Measurements from ENCODE around the gene CCDC183. TPM values are rescaled to one million over a fixed set of nuclear protein-coding genes. Genes with fewer than 3 reads are reported as not detected.
A peak's percentile ranks its signal among the peaks of the same experiment; 100 is the strongest.
"Not testable (repeated sequence)": the region's sequence is repeated elsewhere in the genome, so short reads cannot be mapped to it uniquely, and the experiment has no call there.

Gene CCDC183
- total RNA-seq, 1 donor from 2014 or later: 0.84 TPM

DNA sequence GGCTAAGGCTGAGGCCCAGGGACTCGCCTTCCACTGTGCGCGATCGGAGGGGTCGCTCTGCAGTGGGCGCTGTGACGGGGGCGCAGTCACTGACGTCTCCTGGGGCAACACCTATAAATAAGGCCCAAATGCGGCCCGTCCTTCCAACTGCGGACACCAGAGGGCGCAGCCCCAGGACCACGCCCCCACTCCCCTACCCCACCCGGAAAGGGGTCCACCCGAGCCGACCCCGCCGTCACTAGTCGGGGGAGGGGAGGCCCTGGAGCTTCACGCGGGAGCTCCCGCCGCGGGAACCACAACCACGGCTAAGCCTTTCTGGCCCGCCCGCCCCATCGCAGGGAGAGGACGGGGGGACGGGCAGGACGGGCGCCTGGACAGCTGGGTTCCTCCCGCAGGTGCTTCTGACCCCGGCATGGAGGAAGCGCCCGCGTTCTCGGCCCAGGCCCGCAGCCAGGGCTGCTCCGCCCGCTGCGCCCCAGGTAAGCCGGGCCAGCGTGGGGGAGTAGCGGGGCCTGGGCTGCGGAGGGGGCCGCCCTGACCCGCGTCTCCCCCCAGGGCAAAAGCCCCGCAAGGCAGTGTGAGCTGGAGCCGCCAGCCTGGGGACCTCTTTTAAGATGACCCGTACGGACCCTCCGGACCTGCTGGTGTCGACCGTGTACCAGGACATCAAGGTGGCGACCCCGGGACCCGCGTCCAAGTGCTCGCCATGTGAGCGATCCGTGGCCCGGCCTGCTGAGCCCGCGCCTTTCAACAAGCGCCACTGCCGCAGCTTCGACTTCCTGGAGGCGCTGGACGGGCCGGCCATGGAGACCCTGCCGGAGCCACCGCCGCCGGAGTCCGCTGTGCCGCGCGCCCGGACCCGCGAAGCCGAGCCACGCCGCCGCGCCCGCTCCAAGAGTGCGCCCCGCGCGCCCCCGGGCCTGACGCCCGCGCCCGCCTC lies 47.9 kb downstream of the CCDC183 start:
- not testable (repeated sequence) for H3K4me3 ChIP-seq (ENCODE audit: low read depth, low read length); H3K36me3 ChIP-seq (ENCODE audit: control insufficient read depth, insufficient read depth, low read length); DNase-seq (ENCODE audit: low read depth)
- peaks cover 40% of the 10 kb centered on the region for H3K27me3 ChIP-seq (ENCODE audit: control insufficient read depth, insufficient read depth, low read length)
- TF ChIP-seq, protein P1, sequence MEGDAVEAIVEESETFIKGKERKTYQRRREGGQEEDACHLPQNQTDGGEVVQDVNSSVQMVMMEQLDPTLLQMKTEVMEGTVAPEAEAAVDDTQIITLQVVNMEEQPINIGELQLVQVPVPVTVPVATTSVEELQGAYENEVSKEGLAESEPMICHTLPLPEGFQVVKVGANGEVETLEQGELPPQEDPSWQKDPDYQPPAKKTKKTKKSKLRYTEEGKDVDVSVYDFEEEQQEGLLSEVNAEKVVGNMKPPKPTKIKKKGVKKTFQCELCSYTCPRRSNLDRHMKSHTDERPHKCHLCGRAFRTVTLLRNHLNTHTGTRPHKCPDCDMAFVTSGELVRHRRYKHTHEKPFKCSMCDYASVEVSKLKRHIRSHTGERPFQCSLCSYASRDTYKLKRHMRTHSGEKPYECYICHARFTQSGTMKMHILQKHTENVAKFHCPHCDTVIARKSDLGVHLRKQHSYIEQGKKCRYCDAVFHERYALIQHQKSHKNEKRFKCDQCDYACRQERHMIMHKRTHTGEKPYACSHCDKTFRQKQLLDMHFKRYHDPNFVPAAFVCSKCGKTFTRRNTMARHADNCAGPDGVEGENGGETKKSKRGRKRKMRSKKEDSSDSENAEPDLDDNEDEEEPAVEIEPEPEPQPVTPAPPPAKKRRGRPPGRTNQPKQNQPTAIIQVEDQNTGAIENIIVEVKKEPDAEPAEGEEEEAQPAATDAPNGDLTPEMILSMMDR (IDR thresholded peaks at IDR 0.05; ENCODE audit: insufficient read depth, low read length, poor library complexity, severe bottlenecking): peak; percentile 51

DNA sequence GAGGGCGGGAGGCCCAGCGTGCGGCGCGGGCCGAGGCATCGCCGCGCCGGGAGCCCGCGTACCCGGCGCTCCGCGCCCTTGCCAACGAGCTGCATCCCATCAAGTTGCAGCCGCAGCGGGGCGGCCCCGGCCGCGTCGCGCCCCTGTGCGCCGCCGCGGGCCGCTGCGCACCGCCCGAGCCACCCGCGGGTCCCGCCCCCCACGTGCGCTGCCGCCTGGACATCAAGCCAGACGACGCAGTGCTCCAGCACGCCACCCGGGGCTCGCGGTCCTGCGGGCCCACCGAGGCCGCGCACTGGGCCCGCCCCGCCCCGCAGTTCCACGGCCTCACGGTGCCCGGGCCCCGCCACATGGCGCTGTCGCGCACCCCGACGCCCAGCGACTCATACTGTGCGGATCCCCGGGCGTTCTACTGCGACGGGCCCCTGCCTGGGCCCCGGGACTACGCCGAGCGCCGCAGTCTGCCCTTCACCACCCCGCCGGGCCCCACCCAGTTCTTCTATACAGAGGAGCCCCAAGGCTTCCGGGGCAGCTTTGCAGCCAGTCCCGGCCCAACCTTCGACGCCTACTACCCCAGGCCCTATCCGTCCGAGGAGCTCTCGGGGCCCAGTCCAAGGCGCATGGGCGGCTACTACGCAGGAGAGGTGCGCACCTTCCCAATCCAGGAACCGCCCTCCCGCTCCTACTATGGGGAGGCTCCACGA lies 48.8 kb downstream of the CCDC183 start:
- H3K36me3 ChIP-seq (ENCODE audit: control insufficient read depth, insufficient read depth, low read length): no peaks in the 10 kb centered on the region
- DNase-seq (ENCODE audit: low read depth): no peak
- H3K27me3 ChIP-seq (ENCODE audit: control insufficient read depth, insufficient read depth, low read length): peaks cover 40% of the 10 kb centered on the region
- H3K4me3 ChIP-seq (ENCODE audit: low read depth, low read length): no peak overlapping the region
- TF ChIP-seq, protein P1 (IDR thresholded peaks at IDR 0.05; ENCODE audit: insufficient read depth, low read length, poor library complexity, severe bottlenecking): no peak

DNA sequence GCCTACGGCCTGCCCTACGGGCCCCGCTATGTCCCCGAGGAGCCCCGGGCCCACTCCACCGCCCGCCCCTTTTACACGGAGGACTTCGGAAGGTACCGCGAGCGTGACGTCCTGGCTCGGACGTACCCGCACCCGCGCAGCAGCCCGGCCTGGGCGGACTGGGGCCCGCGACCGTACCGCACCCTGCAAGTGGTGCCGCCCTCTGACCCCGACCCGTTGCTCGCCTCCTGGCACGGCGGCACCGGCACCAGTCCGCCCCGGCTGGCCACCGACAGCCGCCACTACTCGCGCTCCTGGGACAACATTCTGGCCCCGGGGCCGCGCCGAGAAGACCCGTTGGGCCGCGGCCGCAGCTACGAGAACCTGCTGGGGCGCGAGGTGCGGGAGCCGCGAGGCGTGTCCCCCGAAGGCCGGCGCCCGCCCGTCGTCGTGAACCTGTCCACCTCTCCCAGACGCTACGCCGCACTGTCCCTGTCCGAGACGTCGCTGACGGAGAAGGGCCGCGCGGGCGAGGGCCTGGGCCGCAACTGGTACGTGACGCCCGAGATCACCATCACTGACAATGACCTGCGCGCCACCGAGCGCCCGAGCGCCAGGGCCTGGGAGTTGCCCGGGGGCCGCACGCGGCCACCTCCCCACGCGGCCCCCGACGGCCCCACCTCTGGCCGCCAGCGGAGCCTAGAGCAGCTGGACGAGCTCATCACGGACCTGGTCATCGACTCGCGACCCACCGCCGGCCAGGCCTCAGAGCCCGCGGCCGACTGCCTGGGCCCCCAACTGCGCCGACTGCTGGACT lies 49.5 kb downstream of the CCDC183 start:
- DNase-seq (ENCODE audit: low read depth): no peak
- peaks cover 40% of the 10 kb centered on the region for H3K27me3 ChIP-seq (ENCODE audit: control insufficient read depth, insufficient read depth, low read length)
- TF ChIP-seq, protein P1 (IDR thresholded peaks at IDR 0.05; ENCODE audit: insufficient read depth, low read length, poor library complexity, severe bottlenecking): no peak
- no peak overlapping the region for H3K4me3 ChIP-seq (ENCODE audit: low read depth, low read length)
- H3K36me3 ChIP-seq (ENCODE audit: control insufficient read depth, insufficient read depth, low read length): no peaks in the 10 kb centered on the region

DNA sequence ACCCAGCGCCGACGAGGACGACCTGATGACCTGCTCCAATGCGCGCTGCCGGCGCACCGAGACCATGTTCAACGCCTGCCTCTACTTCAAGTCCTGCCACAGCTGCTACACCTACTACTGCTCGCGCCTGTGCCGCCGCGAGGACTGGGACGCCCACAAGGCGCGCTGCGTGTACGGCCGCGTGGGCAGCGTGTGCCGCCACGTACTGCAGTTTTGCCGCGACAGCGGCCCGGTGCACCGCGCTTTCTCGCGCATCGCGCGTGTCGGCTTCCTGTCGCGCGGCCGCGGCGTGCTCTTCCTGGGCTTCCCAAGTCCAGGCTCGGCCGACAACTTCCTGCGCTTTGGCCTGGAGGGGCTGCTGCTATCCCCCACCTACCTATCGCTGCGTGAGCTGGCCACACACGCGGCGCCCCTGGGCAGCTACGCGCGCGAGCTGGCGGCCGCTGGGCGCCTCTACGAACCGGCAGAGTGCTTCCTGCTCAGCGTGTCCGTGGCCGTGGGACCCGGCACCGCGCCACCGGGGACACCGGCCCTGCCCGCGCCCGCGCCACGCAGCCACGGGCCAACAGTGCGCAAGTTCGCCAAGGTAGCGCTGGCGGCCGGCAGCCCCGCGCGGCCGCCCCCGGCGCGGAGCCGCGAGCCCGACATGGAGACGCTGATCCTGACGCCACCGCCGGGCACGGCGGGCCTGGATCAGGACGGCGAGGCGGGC lies 50.4 kb downstream of the CCDC183 start:
- Histone ChIP-seq H3K27me3 (ENCODE audit: control insufficient read depth, insufficient read depth, low read length) (peaks cover 40% of the 10 kb centered on the region), H3K4me3 (ENCODE audit: low read depth, low read length) (peak overlapping the region; percentile 25), H3K36me3 (ENCODE audit: control insufficient read depth, insufficient read depth, low read length) (peaks cover 1% of the 10 kb centered on the region)
- TF ChIP-seq, protein P1 (IDR thresholded peaks at IDR 0.05; ENCODE audit: insufficient read depth, low read length, poor library complexity, severe bottlenecking): no peak
- no peak for DNase-seq (ENCODE audit: low read depth)

DNA sequence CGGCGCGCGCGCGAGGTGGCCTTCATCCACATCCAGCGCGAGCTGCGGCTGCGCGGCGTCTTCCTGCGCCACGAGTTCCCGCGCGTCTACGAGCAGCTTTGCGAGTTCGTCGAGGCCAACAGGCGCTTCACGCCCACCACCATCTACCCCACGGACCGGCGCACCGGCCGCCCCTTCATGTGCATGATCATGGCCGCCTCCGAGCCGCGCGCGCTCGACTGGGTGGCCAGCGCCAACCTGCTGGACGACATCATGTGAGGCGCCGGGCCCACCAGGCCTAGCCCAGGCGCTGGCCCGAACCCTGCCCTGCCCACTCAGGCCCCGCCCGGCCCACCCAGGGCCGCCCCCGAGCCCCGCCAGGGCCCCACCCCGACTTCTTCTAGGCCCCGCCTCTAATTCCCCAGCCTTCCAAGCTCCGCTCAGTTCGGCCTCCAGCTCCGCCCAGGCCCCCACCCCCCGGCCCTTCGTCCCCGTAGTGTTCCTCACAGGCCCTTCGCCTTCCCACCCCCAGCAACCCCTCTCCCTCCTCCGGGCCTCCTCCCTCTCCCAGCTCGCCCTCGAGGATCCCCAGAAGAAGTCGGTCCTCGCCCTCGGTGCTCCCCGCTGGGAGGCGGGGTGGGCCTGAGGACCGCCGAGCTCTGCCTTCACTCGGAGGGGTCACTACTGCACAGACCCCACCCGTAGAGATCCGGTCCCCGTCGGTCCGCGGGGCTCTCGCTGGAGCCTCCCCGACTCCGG lies 51.1 kb downstream of the CCDC183 start:
- DNase-seq (ENCODE audit: low read depth): no peak
- H3K27me3 ChIP-seq (ENCODE audit: control insufficient read depth, insufficient read depth, low read length): peaks cover 40% of the 10 kb centered on the region
- peak overlapping the region; percentile 55 for H3K4me3 ChIP-seq (ENCODE audit: low read depth, low read length)
- TF ChIP-seq, protein P1 (IDR thresholded peaks at IDR 0.05; ENCODE audit: insufficient read depth, low read length, poor library complexity, severe bottlenecking): no peak
- H3K36me3 ChIP-seq (ENCODE audit: control insufficient read depth, insufficient read depth, low read length): peaks cover 2% of the 10 kb centered on the region
